GM12878 (cell line): ENCODE data around the gene MGAT2. TPM values are rescaled to one million over a fixed set of nuclear protein-coding genes. Genes with fewer than 3 reads are reported as not detected.

Source experiments
- BRCA1 ChIP-seq: IDR thresholded peaks from 2 replicates; pipeline ENCODE4 v1.6.1; 2011; ENCODE audit warnings: low read depth, low read length, improper control_type of control experiment
- CBX3 ChIP-seq: fragments of 200-600 bp; sonication (generic); IDR thresholded peaks from 2 replicates; pipeline ENCODE4 v1.6.1; 2016; ENCODE audit warnings: low read depth, borderline replicate concordance
- CBX5 ChIP-seq: sonication (generic); IDR thresholded peaks from 2 replicates; pipeline ENCODE4 v1.6.1; 2016; ENCODE audit warnings: low read depth, moderate library complexity, mild to moderate bottlenecking, inconsistent platforms
- E4F1 ChIP-seq: fragments of 450-650 bp; IDR thresholded peaks from 2 replicates; pipeline ENCODE4 v1.6.1; 2018; ENCODE audit warnings: borderline replicate concordance, mild to moderate bottlenecking; ENCODE audit not compliant: partially characterized antibody
- EGR1 ChIP-seq, 2 experiments: IDR thresholded peaks; 1 replicate in 1 of 2; 2 replicates in 1 of 2; pipeline ENCODE4 v1.6.1; 2011 to 2012; ENCODE audit warnings: low read depth in 2 of 2, low read length in 2 of 2, borderline replicate concordance in 1 of 2, mild to moderate bottlenecking in 1 of 2, moderate library complexity in 1 of 2
- EP300 ChIP-seq, 2 experiments: fragments of 150-350 bp in 1 of 2; IDR thresholded peaks; 2 replicates each; pipeline ENCODE4 v1.6.1; 2011 to 2012; ENCODE audit warnings: low read depth in 2 of 2, low read length in 2 of 2, borderline replicate concordance in 1 of 2, improper control_type of control experiment in 1 of 2, inconsistent platforms in 1 of 2; ENCODE audit not compliant: control insufficient read depth in 1 of 2
- HDAC6 ChIP-seq: fragments of 200-600 bp; sonication (generic); IDR thresholded peaks from one replicate; pipeline ENCODE4 v1.8.0; 2017; ENCODE audit warnings: antibody characterized with exemption; ENCODE audit not compliant: unreplicated experiment
- JUNB ChIP-seq: IDR thresholded peaks from 2 replicates; pipeline ENCODE4 v1.6.1; 2016; ENCODE audit warnings: antibody characterized with exemption, mild to moderate bottlenecking
- MTA3 ChIP-seq: IDR thresholded peaks from 2 replicates; pipeline ENCODE4 v1.6.1; 2012; ENCODE audit warnings: low read length, inconsistent platforms, borderline replicate concordance
- NFIC ChIP-seq: IDR thresholded peaks from 2 replicates; pipeline ENCODE4 v1.6.1; 2012; ENCODE audit warnings: low read depth, mild to moderate bottlenecking, inconsistent platforms, low read length, moderate library complexity
- NFYA ChIP-seq: IDR thresholded peaks from 2 replicates; pipeline ENCODE4 v1.6.1; 2011; ENCODE audit warnings: low read depth, mild to moderate bottlenecking, low read length, improper control_type of control experiment, borderline replicate concordance
- PAX5 ChIP-seq: IDR thresholded peaks from 2 replicates; pipeline ENCODE4 v1.6.1; 2011; ENCODE audit warnings: low read depth, low read length, borderline replicate concordance
- RAD51 ChIP-seq: fragments of 450-650 bp; IDR thresholded peaks from 2 replicates; pipeline ENCODE4 v1.6.1; 2016; ENCODE audit warnings: moderate library complexity, mild to moderate bottlenecking, inconsistent platforms
- RBBP5 ChIP-seq: fragments of 200-600 bp; sonication (generic); conservative IDR thresholded peaks from 2 replicates; pipeline ENCODE4 v1.6.1; 2016
- SMAD1 ChIP-seq: fragments of 450-650 bp; IDR thresholded peaks from 2 replicates; pipeline ENCODE4 v1.6.1; 2018; ENCODE audit warnings: mild to moderate bottlenecking, low read depth; ENCODE audit not compliant: partially characterized antibody
- SMARCA5 ChIP-seq: fragments of 450-650 bp; IDR thresholded peaks from 2 replicates; pipeline ENCODE4 v1.6.1; 2017; ENCODE audit warnings: mild to moderate bottlenecking
- SREBF1 ChIP-seq: IDR thresholded peaks from 2 replicates; pipeline ENCODE4 v1.6.1; 2012; ENCODE audit warnings: mild to moderate bottlenecking, low read length
- TAF1 ChIP-seq: IDR thresholded peaks from 2 replicates; pipeline ENCODE4 v1.6.1; 2011; ENCODE audit warnings: mild to moderate bottlenecking, low read depth, low read length, borderline replicate concordance
- TCF3 ChIP-seq: IDR thresholded peaks from 2 replicates; pipeline ENCODE4 v1.6.1; 2012; ENCODE audit warnings: low read depth, mild to moderate bottlenecking, low read length, borderline replicate concordance; ENCODE audit not compliant: insufficient read depth
- YBX1 ChIP-seq: fragments of 450-650 bp; IDR thresholded peaks from 2 replicates; pipeline ENCODE4 v1.6.1; 2016; ENCODE audit warnings: antibody characterized with exemption
- ZBTB11 ChIP-seq: fragments of 450-650 bp; formaldehyde crosslinking; IDR thresholded peaks from 2 replicates; pipeline ENCODE4 v1.5.0; 2022; ENCODE audit warnings: mild to moderate bottlenecking, missing genetic modification characterization
- ZZZ3 ChIP-seq: IDR thresholded peaks from 2 replicates; pipeline ENCODE4 v1.6.1; 2011; ENCODE audit warnings: low read depth; ENCODE audit not compliant: control insufficient read depth, insufficient read length
- polyA plus RNA-seq, 11 experiments: library from polyadenylated mRNA; depleted of rRNA in 4 of 11; unstranded in 6 of 11; stranded (reverse) in 5 of 11; fragments of >200 nt; fragmentation: Nextera tagmentation in 4 of 11; fragmentation: Illumina TruSeq in 1 of 11; extraction: Ambion mirVana in 4 of 11; extraction: Trizol in 1 of 11; gene quantifications; 1 replicate in 1 of 11; 2 replicates in 10 of 11; pipeline versions ENCODE4 v1.2.1 to v1.2.3, GENCODE V29; 2011 to 2016; ENCODE audit warnings: inconsistent platforms in 2 of 11, missing spikeins in 2 of 11, low read depth in 1 of 11
- total RNA-seq, 4 experiments: library from RNA; depleted of rRNA in 3 of 4; stranded (reverse); fragments of >200 nt in 3 of 4; fragmentation: Illumina TruSeq in 1 of 4; extraction: Trizol in 1 of 4; gene quantifications; 2 replicates each; pipeline versions ENCODE4 v1.2.1 to v1.2.3, GENCODE V29; 2013 to 2021

The MGAT2 gene
- total and polyA plus RNA-seq, 10 of the 15 experiments (the other 5 are each of a cell fraction or from before 2014, with no cell fraction given) = 0.03 to 51.8 (median 38.0) TPM; not detected in 1

- TF ChIP-seq EGR1 (IDR thresholded peaks at IDR 0.05; ENCODE audit: borderline replicate concordance in 1 of 2, low read depth in 2 of 2, low read length in 2 of 2) (no peak), E4F1 (no peak), ZBTB11 (no peak), YBX1 (no peak), SREBF1 (no peak), TCF3 (no peak), NFIC (peak; percentile 48; the same call in 1 of the 2 replicates), PAX5 (no peak), ZZZ3 (no peak), RBBP5 (no peak), TAF1 (no peak), JUNB (no peak; the same call in 1 of the 2 replicates), EP300 (IDR thresholded peaks at IDR 0.05; ENCODE audit: borderline replicate concordance in 1 of 2, control insufficient read depth in 1 of 2, low read depth in 2 of 2, low read length in 2 of 2) (no peak), NFYA (no peak), CBX3 (no peak), RAD51 (no peak), SMARCA5 (peak; percentile 92), CBX5 (peak; percentile 86; the same call in 1 of the 2 replicates), MTA3 (0 out of 2 replicates have a peak, but pooled peaks have one; percentile 34), HDAC6 (no peak), SMAD1 (no peak), BRCA1 (no peak)
These were observed 33.7 kb upstream of the MGAT2 start (continued) for GRCh38 chr14:49586673-49587460.
